Right cardiac atrium (tissue), 5 donors: Measurements from ENCODE around the gene ZNF366. TPM values are rescaled to one million over a fixed set of nuclear protein-coding genes. Genes with fewer than 3 reads are reported as not detected.

Experiments
- ATAC-seq, 2 donors: fragments of 200-7000 bp; cut with Tn5 transposase; one replicate each; pipeline versions ENCODE4 v1.8.0 to v1.9.1; 2020; ENCODE audit warnings: moderate library complexity in 2 of 2, mild to moderate bottlenecking in 1 of 2
- DNase-seq, 3 donors: peaks; one replicate each; pipeline ENCODE4 v3.0.0-alpha.2; 2020
- H3K27ac ChIP-seq: one replicate; pipeline ENCODE4 v1.5.1; 2013; ENCODE audit warnings: mild to moderate bottlenecking, low read length, control low read depth, moderate library complexity
- H3K27me3 ChIP-seq: one replicate; pipeline ENCODE4 v1.6.1; 2013; ENCODE audit not compliant: control insufficient read depth, insufficient read depth
- H3K4me1 ChIP-seq: one replicate; pipeline ENCODE4 v1.6.1; 2013; ENCODE audit warnings: low read length; ENCODE audit not compliant: control insufficient read depth, insufficient read depth
- H3K4me3 ChIP-seq: one replicate; pipeline ENCODE4 v1.5.1; 2013; ENCODE audit warnings: low read length, control low read depth
- H3K9me3 ChIP-seq: one replicate; pipeline ENCODE4 v1.6.1; 2013; ENCODE audit warnings: low read length; ENCODE audit not compliant: control insufficient read depth
- WGBS: extraction: QIAGEN DNeasy Blood & Tissue Kit; methylation state at CpG from one replicate; pipeline ENCODE4 v1.1.7; 2013; 5-methylcytosine and 5-hydroxymethylcytosine counted together
- intact Hi-C, 4 donors: fragments of 100-400 bp; cut with DNase I; formaldehyde crosslinking; loops; one replicate each; pipeline versions ENCODE4 v1.11.0 to v1.14.0; 2022 to 2023
- polyA plus RNA-seq: library from polyadenylated mRNA; stranded (reverse); fragments of 200-250 nt; gene quantifications from one replicate; pipeline ENCODE4 v1.2.3, GENCODE V29; 2013
- total RNA-seq, 4 donors: library from RNA; stranded (reverse); fragmentation: NEBNext Ultra II Directional; extraction: Animal tissue kit (Norgen Biotek cat#: 25700); gene quantifications; one replicate each; pipeline ENCODE4 v1.2.1, GENCODE V29; 2021
- donor health status: healthy with polysubstance abuse.
- donor health status: DM: no; HTN: yes; CAD: no.
- donor health status: DM: no; HTN: no; CAD: no.
- donor health status: DM: no; HTN: yes; CAD: no; lungs with severe emphysema.
- donor health status: DM: yes; HTN: yes; CAD: no.

ZNF366 gene
- total and polyA plus RNA-seq, 5 donors, result 2.5 to 8.1 (median 5.4) TPM

GRCh38 chr5:72540759-72541438 lies 33.7 kb upstream of the ZNF366 start:
- ATAC-seq, result no peak
- intact Hi-C loops, result no loop called here
- no peaks in the 10 kb centered on the region for H3K9me3 ChIP-seq
- peaks cover 3% of the 10 kb centered on the region for H3K4me1 ChIP-seq
- H3K4me3 ChIP-seq, result no peak overlapping the region
- H3K27ac ChIP-seq, result no peak overlapping the region
- no peak for DNase-seq
- no peaks in the 10 kb centered on the region for H3K27me3 ChIP-seq
- 71% methylated on average over 7 of the region's 7 CpGs for WGBS

- intact Hi-C loops, result no loop called here
These were observed 32.5 kb upstream of the ZNF366 start for GRCh38 chr5:72539726-72540125.

GRCh38 chr5:72539038-72539437 lies 31.8 kb upstream of the ZNF366 start:
- ATAC-seq (no peak), DNase-seq (no peak)
- Histone ChIP-seq H3K4me3 (no peak overlapping the region), H3K27ac (no peak overlapping the region), H3K9me3 (no peaks in the 10 kb centered on the region), H3K4me1 (peaks cover 3% of the 10 kb centered on the region), H3K27me3 (no peaks in the 10 kb centered on the region)
- 69% methylated on average over 1 of the region's 1 CpG for whole genome bisulfite sequencing
- intact Hi-C loops, result no loop called here

More at GRCh38 chr5:72539726-72540125, 32.5 kb upstream of the ZNF366 start:
- ATAC-seq (no peak), DNase-seq (no peak)
- Histone ChIP-seq H3K4me1 (peaks cover 3% of the 10 kb centered on the region), H3K27me3 (no peaks in the 10 kb centered on the region), H3K4me3 (no peak overlapping the region), H3K9me3 (no peaks in the 10 kb centered on the region), H3K27ac (no peak overlapping the region)

- no peaks in the 10 kb centered on the region for H3K9me3 ChIP-seq
- ATAC-seq, result no peak
- H3K4me3 ChIP-seq, result no peak overlapping the region
- H3K27ac ChIP-seq, result no peak overlapping the region
- peaks cover 3% of the 10 kb centered on the region for H3K4me1 ChIP-seq
- no peaks in the 10 kb centered on the region for H3K27me3 ChIP-seq
- intact Hi-C loops, result no loop called here
- 81% methylated on average over 5 of the region's 5 CpGs for WGBS
- DNase-seq, result no peak
These were observed 30.0 kb upstream of the ZNF366 start for GRCh38 chr5:72537166-72537565.

GRCh38 chr5:72531496-72532190 lies 24.4 kb upstream of the ZNF366 start:
- H3K4me3 ChIP-seq, result no peak overlapping the region
- no peaks in the 10 kb centered on the region for H3K4me1 ChIP-seq
- no peak overlapping the region for H3K27ac ChIP-seq
- ATAC-seq (no peak), DNase-seq (no peak)
- intact Hi-C loops, result no loop called here
- 73% methylated on average over 4 of the region's 4 CpGs for WGBS
- no peaks in the 10 kb centered on the region for H3K27me3 ChIP-seq
- no peaks in the 10 kb centered on the region for H3K9me3 ChIP-seq

- DNase-seq, result peak in 1 of 3 donors; percentile 22
- Histone ChIP-seq H3K4me3 (no peak overlapping the region), H3K27me3 (no peaks in the 10 kb centered on the region), H3K9me3 (no peaks in the 10 kb centered on the region), H3K27ac (no peak overlapping the region), H3K4me1 (no peaks in the 10 kb centered on the region)
- 82% methylated on average over 7 of the region's 7 CpGs for WGBS
- no peak for ATAC-seq
- intact Hi-C loops, result no loop called here
These were observed 23.0 kb upstream of the ZNF366 start for GRCh38 chr5:72530196-72530595.

- WGBS, result 97% methylated on average over 2 of the region's 2 CpGs
- no peaks in the 10 kb centered on the region for H3K4me1 ChIP-seq
- no peak overlapping the region for H3K27ac ChIP-seq
- H3K4me3 ChIP-seq, result no peak overlapping the region
- H3K27me3 ChIP-seq, result no peaks in the 10 kb centered on the region
- no peak for ATAC-seq
- DNase-seq, result no peak
- intact Hi-C loops, result loop anchor here in 3 of 4 donors (5.0 to 10.0 kb wide), 3 partner anchors 155 to 162 kb away; no protein-coding TSS in a partner anchor
- H3K9me3 ChIP-seq, result no peaks in the 10 kb centered on the region
These were observed 22.2 kb upstream of the ZNF366 start for GRCh38 chr5:72529383-72529782.

GRCh38 chr5:72525816-72526215 lies 18.6 kb upstream of the ZNF366 start:
- no peak overlapping the region for H3K4me3 ChIP-seq
- no peak overlapping the region for H3K27ac ChIP-seq
- no peak for DNase-seq
- peak; percentile 23 to 59 for ATAC-seq
- no peaks in the 10 kb centered on the region for H3K27me3 ChIP-seq
- intact Hi-C loops, result loop anchor here in 3 of 4 donors (5.0 to 10.0 kb wide), 3 partner anchors 151 to 159 kb away; no protein-coding TSS in a partner anchor
- H3K4me1 ChIP-seq, result no peaks in the 10 kb centered on the region
- H3K9me3 ChIP-seq, result no peaks in the 10 kb centered on the region

- no peaks in the 10 kb centered on the region for H3K27me3 ChIP-seq
- no peak overlapping the region for H3K27ac ChIP-seq
- intact Hi-C loops, result loop anchor here in 2 of 4 donors (1.0 to 10.0 kb wide), 2 partner anchors 149 to 158 kb away; no protein-coding TSS in a partner anchor
- no peaks in the 10 kb centered on the region for H3K4me1 ChIP-seq
- 50% methylated on average over 3 of the region's 3 CpGs for WGBS
- no peaks in the 10 kb centered on the region for H3K9me3 ChIP-seq
- ATAC-seq (peak; percentile 55 to 79), DNase-seq (no peak)
- no peak overlapping the region for H3K4me3 ChIP-seq
These were observed 16.9 kb upstream of the ZNF366 start for GRCh38 chr5:72523960-72524582.

GRCh38 chr5:72522607-72523006 lies 15.4 kb upstream of the ZNF366 start:
- H3K27me3 ChIP-seq, result no peaks in the 10 kb centered on the region
- H3K27ac ChIP-seq, result no peak overlapping the region
- no peak for DNase-seq
- intact Hi-C loops, result loop anchor here in 1 of 4 donors (10.0 kb wide), 1 partner anchor 148 kb away; no protein-coding TSS in a partner anchor
- no peak for ATAC-seq
- WGBS, result 99% methylated on average over 1 of the region's 1 CpG
- no peaks in the 10 kb centered on the region for H3K9me3 ChIP-seq
- H3K4me3 ChIP-seq, result no peak overlapping the region
- no peaks in the 10 kb centered on the region for H3K4me1 ChIP-seq

- no peaks in the 10 kb centered on the region for H3K9me3 ChIP-seq
- intact Hi-C loops, result no loop called here
- H3K27me3 ChIP-seq, result no peaks in the 10 kb centered on the region
- no peaks in the 10 kb centered on the region for H3K4me1 ChIP-seq
- H3K27ac ChIP-seq, result no peak overlapping the region
- no peak overlapping the region for H3K4me3 ChIP-seq
- ATAC-seq (no peak), DNase-seq (no peak)
These were observed 11.9 kb upstream of the ZNF366 start for GRCh38 chr5:72519111-72519510.
